Endothelial cell of hepatic sinusoid (primary cell): ENCODE data around the gene CPM.
"Not testable (repeated sequence)": the region's sequence is repeated elsewhere in the genome, so short reads cannot be mapped to it uniquely, and the experiment has no call there.

Experiments
- in situ Hi-C: cut with HindIII; loops from 2 replicates; pipeline ENCODE4 v1.10.0; 2017; ENCODE audit warnings: low sequenced_read_pairs

CPM gene

GRCh38 chr12:68810027-68810389 lies 123.0 kb downstream of the CPM start:
- in situ Hi-C loops: not testable (repeated sequence)

DNA sequence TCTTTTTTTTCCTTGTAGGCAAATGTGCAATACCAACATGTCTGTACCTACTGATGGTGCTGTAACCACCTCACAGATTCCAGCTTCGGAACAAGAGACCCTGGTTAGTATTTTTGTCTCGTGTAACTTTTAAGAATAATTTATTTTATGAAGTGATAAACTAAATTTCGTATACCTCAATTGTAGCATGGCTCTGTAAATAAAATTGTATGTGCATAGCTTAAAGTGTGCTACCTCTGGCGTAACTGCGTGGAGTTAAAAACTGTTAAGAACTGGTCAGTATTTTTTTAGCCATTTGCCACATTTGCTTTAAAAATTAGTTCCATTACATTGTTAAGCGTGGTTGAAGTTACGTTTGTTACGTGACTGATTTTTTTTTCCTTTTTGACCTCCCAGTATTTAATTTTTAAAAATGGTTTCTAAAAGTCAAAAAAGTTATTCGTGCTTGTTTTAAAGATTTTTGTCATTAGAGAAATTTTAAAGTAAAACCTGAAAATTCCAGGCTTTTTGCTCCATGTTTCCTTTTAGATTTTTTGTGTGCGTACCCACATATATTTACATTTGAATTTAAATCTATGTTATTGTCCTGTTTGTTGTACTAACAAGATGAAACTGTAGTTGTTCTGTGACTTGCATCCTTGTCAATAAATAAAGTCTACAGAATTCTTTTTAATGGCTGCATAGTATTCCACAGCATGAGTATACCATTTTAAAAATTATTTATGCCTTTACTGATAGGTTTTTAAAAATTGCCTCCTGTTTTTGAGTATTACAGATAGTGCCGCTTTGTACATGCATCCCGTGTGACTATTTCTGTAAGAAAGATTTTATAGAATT lies 123.6 kb downstream of the CPM start:
- in situ Hi-C loops: no loop called here

GRCh38 chr12:68808388-68809189 lies 124.4 kb downstream of the CPM start:
- in situ Hi-C loops: no loop called here

GRCh38 chr12:68807576-68808387 lies 125.2 kb downstream of the CPM start, which contains the start of gene MDM2:
TSS of gene MDM2 (plus strand) at chr12:68808177. CDS start at chr12:68808478, 301 bp downstream.
- in situ Hi-C loops: no loop called here

DNA sequence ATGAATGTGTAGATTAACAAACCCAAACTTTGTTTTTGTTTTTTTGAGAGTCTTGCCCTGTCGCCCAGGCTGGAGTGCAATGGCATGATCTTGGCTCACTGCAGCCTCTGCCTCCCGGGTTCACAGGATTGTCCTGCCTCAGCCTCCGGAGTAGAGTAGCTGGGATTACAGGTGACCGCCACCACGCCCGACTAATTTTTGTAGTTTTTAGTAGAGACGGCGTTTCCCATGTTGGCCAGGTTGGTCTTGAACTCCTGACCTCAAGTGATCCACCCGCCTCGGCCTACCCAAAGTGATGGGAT lies 125.7 kb downstream of the CPM start:
- in situ Hi-C loops: not testable (repeated sequence)

DNA sequence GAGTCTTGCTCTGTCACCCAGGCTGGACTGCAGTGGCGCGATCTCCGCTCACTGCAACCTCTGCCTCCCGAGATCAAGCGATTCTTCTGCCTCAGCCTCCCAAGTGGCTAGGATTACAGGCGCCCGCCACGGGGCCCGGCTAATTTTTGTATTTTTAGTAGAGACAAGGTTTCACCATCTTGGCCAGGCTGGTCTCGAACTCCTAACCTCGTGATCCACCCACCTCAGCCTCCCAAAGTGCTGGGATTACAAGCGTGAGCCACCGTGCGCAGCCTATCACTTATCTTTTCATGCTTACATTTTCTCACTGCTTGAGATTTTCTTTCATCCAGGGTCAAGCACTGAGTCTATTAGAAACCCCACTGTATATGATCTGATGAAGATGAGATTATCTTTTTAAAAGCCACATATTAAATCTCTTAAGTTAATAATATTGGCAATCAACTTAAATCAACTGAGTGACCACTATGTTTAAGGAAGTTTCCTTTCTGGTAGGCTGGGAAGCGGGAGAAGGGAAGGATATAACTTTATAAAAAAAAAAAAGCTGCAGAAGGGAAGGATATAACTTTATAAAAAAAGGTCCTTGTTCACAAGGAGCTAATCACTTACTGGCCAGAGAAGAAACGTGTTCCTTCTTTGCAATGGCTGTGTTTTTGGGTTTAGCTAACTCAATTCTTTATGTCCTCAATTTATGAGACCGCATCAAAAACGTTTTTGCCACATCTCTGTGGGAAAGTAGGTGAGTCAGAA lies 126.3 kb downstream of the CPM start:
- in situ Hi-C loops: no loop called here

GRCh38 chr12:68805592-68806120 lies 127.3 kb downstream of the CPM start:
- in situ Hi-C loops: no loop called here

DNA sequence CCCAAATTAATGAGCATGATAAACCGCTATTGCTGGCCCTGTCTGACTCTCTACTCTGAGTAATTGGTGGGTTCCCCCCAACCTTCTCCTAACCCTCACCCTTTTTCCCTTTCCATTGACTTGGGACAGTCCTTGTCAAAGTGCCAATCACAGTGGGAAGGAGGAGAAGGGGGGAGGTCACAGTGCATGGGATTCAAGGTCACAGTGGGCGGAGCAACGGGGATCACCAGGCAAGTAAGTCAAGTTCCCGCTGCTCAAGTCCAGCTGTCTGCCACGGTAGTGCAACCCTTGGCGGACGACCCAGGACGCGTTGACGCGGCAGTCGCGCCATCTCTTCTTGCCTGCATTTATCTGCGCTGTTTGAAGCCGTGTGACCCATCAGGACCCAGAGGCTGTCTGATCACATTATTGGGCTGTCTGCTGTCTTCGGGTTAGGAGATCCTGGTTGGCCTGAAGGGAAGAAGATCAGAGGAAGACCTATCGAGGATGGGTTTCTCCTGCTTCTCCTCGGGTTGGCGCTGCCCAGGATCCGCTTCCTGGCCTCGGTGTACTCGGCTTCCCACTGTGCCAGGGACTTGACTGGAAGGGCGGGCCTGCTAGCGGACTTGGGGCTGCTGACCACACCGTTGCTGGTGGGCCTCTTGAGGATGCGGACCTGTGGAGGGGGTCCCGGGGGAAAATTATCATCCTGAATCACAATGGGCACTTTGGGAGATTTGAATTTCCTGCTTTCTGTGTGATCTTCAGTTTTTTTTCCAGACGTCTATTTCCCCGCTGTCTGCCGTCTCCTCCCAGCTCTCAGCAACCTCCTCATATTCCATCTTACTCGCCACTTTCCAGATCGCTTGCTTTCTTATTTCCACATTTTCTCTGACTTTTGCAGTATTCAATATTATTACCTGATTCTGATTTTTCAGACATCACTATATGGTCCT lies 128.0 kb downstream of the CPM start:
- in situ Hi-C loops: no loop called here

DNA sequence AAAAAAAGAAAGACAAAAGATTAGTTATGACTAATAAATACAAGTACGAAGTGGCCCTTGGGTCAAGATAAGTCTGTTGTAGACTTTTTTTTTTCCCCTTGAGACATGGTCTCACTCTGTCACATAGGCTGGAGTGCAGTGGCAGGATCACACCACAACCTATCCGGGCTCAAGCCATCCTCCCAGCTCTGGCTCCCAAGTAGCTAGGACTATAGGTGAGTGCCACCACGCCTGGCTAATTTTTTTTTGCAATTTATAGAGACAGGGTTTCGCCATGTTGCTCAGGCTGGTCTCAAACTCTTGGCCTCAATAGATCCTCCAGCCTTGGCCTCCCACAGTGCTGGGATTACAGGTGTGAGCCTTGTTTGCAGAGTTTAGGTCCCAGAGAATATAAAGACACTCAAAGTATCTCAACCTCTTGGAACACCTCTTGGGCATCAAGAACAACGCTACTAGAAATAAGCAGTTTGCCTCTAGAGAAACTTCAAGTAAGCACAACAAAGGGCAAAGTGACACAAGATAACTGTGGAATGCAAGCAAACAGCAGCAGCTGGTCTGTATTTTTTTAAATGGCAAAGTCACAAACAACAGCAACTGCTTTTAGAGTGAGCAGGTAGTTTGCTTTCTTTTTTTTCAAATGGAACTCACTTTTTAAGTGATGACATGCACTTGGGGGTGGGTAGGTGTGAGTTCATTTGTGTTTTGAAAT lies 128.9 kb downstream of the CPM start:
- in situ Hi-C loops: no loop called here

- in situ Hi-C loops: not testable (repeated sequence)
Measured at GRCh38 chr12:68802911-68803651, 129.9 kb downstream of the CPM start.

GRCh38 chr12:68802372-68802745 lies 130.6 kb downstream of the CPM start:
- in situ Hi-C loops: not testable (repeated sequence)
